Smooth muscle cell (in vitro differentiated cells): Measurements from ENCODE around the gene ACOT11. TPM values are rescaled to one million over a fixed set of nuclear protein-coding genes. Genes with fewer than 3 reads are reported as not detected.

Source experiments
- DNase-seq: peaks from one replicate; lab custom pipeline; 2025; ENCODE audit not compliant: unreplicated experiment; lab: John Stamatoyannopoulos, UW
- H2AFZ ChIP-seq: fragments of 200-600 bp; sonication (generic); 2 replicates; pipeline ENCODE4 v1.6.0; 2016; ENCODE audit warnings: antibody characterized with exemption, low read depth, mild to moderate bottlenecking
- H3F3A ChIP-seq: fragments of 200-600 bp; sonication (generic); 2 replicates; pipeline ENCODE4 v1.6.0; 2017; ENCODE audit warnings: antibody characterized with exemption, low read depth
- H3K27ac ChIP-seq: fragments of 200-600 bp; sonication (generic); 2 replicates; pipeline ENCODE4 v1.5.1; 2016; ENCODE audit warnings: low read depth, mild to moderate bottlenecking
- H3K27me3 ChIP-seq: fragments of 200-600 bp; sonication (generic); 2 replicates; pipeline ENCODE4 v1.6.1; 2016; ENCODE audit warnings: low read depth, mild to moderate bottlenecking
- H3K36me3 ChIP-seq: fragments of 200-600 bp; sonication (generic); 2 replicates; pipeline ENCODE4 v1.5.1; 2016; ENCODE audit warnings: low read depth
- H3K4me1 ChIP-seq: fragments of 200-600 bp; sonication (generic); 2 replicates; pipeline ENCODE4 v1.5.1; 2016; ENCODE audit warnings: low read depth
- H3K4me2 ChIP-seq: fragments of 200-600 bp; sonication (generic); 2 replicates; pipeline ENCODE4 v1.6.0; 2016; ENCODE audit warnings: mild to moderate bottlenecking
- H3K4me3 ChIP-seq: fragments of 200-600 bp; sonication (generic); 2 replicates; pipeline ENCODE4 v1.5.1; 2016; ENCODE audit warnings: mild to moderate bottlenecking
- H3K79me2 ChIP-seq: fragments of 200-600 bp; sonication (generic); 2 replicates; pipeline ENCODE4 v1.6.0; 2016; ENCODE audit warnings: low read depth, mild to moderate bottlenecking
- H3K9ac ChIP-seq: fragments of 200-600 bp; sonication (generic); 2 replicates; pipeline ENCODE4 v1.6.0; 2016; ENCODE audit warnings: low read depth
- H3K9me3 ChIP-seq: fragments of 200-600 bp; sonication (generic); replicated peaks from 2 replicates; pipeline ENCODE4 v1.5.1; 2016; ENCODE audit warnings: low read depth
- H4K20me1 ChIP-seq: fragments of 200-600 bp; sonication (generic); 2 replicates; pipeline ENCODE4 v1.6.0; 2016; ENCODE audit warnings: low read depth
- WGBS: methylation state at CpG from one replicate; pipeline ENCODE4 v1.1.7; 2016; ENCODE audit warnings: low lambda C conversion rate; 5-methylcytosine and 5-hydroxymethylcytosine counted together
- polyA plus RNA-seq: library from polyadenylated mRNA; unstranded; fragments of >200 nt; fragmentation: Nextera tagmentation; extraction: Ambion mirVana; gene quantifications from 2 replicates; pipeline ENCODE4 v1.2.1, GENCODE V29; 2016
- total RNA-seq: library from RNA; depleted of rRNA; stranded (reverse); fragments of >200 nt; gene quantifications from 2 replicates; pipeline ENCODE4 v1.2.3, GENCODE V29; 2014
- TF ChIP-seq, protein P1 (sequence below): fragments of 200-600 bp; sonication (generic); IDR thresholded peaks from 2 replicates; pipeline ENCODE4 v1.5.1; 2017; ENCODE audit warnings: borderline replicate concordance, mild to moderate bottlenecking, antibody characterized with exemption; ENCODE audit not compliant: insufficient read depth, poor library complexity, severe bottlenecking

ACOT11 gene
- total and polyA plus RNA-seq, 2 experiments from 2014 or later = 1.6 to 4.8 TPM

DNA sequence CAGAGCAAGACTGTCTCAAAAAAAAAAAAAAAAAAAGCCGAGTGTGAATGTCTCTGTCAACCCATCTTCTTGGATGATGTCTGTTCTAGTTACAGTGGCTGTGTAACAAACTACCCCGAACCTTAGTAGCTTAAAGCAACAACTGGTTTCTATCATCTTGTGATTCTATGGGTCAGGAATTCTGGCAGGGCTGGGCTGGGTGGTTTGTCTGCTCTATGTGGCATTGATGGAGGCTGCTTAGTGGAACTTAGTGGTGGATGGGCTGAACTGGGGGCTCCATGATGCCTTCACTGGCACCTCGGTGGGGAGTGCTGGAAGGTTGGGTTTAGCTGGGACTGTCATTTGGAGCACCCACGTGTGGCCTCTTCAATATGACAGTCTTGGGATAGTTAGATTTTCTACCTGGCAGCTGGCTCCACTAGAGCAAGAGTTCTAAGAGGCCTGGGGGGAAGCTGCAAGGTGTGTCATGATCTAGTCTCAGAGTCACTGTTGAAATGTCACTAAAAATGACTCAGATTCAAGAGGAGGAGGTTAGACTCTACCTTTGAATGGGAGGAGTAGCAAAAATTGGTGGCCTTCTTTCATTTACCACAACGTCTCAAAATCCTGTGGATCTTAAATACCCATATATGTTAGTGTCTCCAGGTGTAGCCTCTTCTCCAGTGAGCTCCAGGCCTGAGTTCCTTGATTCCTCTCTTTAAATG, 18.6 kb downstream of the ACOT11 start:
- no peaks in the 10 kb centered on the region for H3K36me3 ChIP-seq
- no peak overlapping the region for H2AFZ ChIP-seq
- peaks cover 6% of the 10 kb centered on the region for H3K4me1 ChIP-seq
- DNase-seq = no peak
- no peak overlapping the region for H3K4me3 ChIP-seq
- H4K20me1 ChIP-seq = no peaks in the 10 kb centered on the region
- WGBS = 86% methylated on average over 5 of the region's 5 CpGs
- no peaks in the 10 kb centered on the region for H3K79me2 ChIP-seq
- H3K9me3 ChIP-seq = no peaks in the 10 kb centered on the region
- H3K27ac ChIP-seq = peak overlapping the region; percentile 28
- H3K4me2 ChIP-seq = no peak overlapping the region
- no peaks in the 10 kb centered on the region for H3K27me3 ChIP-seq
- H3K9ac ChIP-seq = no peak overlapping the region
- H3F3A ChIP-seq = peaks cover 15% of the 10 kb centered on the region
- TF ChIP-seq, protein P1, sequence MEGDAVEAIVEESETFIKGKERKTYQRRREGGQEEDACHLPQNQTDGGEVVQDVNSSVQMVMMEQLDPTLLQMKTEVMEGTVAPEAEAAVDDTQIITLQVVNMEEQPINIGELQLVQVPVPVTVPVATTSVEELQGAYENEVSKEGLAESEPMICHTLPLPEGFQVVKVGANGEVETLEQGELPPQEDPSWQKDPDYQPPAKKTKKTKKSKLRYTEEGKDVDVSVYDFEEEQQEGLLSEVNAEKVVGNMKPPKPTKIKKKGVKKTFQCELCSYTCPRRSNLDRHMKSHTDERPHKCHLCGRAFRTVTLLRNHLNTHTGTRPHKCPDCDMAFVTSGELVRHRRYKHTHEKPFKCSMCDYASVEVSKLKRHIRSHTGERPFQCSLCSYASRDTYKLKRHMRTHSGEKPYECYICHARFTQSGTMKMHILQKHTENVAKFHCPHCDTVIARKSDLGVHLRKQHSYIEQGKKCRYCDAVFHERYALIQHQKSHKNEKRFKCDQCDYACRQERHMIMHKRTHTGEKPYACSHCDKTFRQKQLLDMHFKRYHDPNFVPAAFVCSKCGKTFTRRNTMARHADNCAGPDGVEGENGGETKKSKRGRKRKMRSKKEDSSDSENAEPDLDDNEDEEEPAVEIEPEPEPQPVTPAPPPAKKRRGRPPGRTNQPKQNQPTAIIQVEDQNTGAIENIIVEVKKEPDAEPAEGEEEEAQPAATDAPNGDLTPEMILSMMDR = no peak

DNA sequence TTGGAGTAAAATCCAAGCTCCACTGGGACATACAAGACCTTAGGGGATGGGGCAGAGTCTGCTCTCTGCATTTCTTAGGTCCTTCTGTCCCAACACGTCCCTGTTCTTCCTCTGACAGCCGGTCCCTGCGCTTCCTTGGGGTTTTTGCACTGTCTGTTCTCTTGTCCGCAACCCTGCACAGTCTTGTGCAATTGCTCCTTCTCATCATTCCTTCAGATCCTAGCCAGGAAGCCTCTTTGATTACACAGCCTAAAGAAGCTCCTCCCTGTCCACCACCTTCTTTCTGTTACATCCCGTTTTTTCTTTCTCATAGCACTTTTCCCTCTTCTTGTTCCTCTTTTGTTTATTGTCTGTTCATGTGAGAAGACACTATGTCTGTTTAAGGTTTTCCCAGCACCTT, 19.9 kb downstream of the ACOT11 start:
- WGBS = 38% methylated on average over 5 of the region's 5 CpGs
- Histone ChIP-seq H3F3A (peaks cover 15% of the 10 kb centered on the region), H4K20me1 (no peaks in the 10 kb centered on the region), H3K36me3 (no peaks in the 10 kb centered on the region), H3K9ac (no peak overlapping the region), H3K27ac (no peak overlapping the region), H3K4me3 (no peak overlapping the region), H2AFZ (no peak overlapping the region), H3K27me3 (no peaks in the 10 kb centered on the region), H3K4me1 (peaks cover 14% of the 10 kb centered on the region), H3K4me2 (peak overlapping the region; percentile 60), H3K79me2 (no peaks in the 10 kb centered on the region), H3K9me3 (no peaks in the 10 kb centered on the region)
- TF ChIP-seq, protein P1 = no peak
- DNase-seq = no peak

DNA sequence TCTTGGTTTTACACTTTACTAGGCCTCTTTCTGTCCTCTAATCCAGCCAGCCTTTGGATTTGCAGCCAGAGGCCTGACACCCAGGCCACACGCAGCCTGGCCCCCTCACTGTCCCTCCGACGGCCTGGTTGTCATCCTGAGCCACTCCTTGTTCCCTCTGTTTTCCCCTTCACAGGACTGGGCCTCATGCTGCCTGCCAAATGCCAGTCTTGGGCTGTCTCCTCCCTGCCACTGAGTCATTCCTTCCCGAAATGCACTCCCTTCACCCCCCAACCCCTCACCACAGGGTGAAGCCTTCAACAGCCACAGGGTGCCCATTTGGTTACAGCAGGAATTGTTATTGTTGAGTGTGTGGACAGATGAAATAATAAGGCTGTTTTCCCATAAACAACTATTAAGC, 21.3 kb downstream of the ACOT11 start:
- peak overlapping the region; percentile 36 for H2AFZ ChIP-seq
- 15% methylated on average over 4 of the region's 4 CpGs for WGBS

More for the DNA sequence above, 21.3 kb downstream of the ACOT11 start:
- peak overlapping the region; percentile 52 for H3K4me2 ChIP-seq
- H3K27ac ChIP-seq = peak overlapping the region; percentile 42
- no peaks in the 10 kb centered on the region for H3K36me3 ChIP-seq
- peaks cover 14% of the 10 kb centered on the region for H3K4me1 ChIP-seq
- H3K27me3 ChIP-seq = no peaks in the 10 kb centered on the region
- H4K20me1 ChIP-seq = no peaks in the 10 kb centered on the region
- no peak for DNase-seq
- TF ChIP-seq, protein P1 = no peak
- H3K79me2 ChIP-seq = no peaks in the 10 kb centered on the region
- no peaks in the 10 kb centered on the region for H3K9me3 ChIP-seq
- H3K9ac ChIP-seq = no peak overlapping the region
- H3F3A ChIP-seq = peaks cover 15% of the 10 kb centered on the region
- H3K4me3 ChIP-seq = no peak overlapping the region
